GM23248 (cell line): Measurements from ENCODE around the gene LYPD1.

Experiments used
- EZH2 ChIP-seq: fragments of 200-600 bp; sonication (generic); IDR thresholded peaks from 2 replicates; pipeline ENCODE4 v1.6.1; 2018; ENCODE audit warnings: antibody characterized with exemption, mild to moderate bottlenecking; ENCODE audit not compliant: insufficient read depth, poor library complexity, severe bottlenecking
- EZH2phosphoT487 ChIP-seq: fragments of 200-600 bp; sonication (generic); IDR thresholded peaks from 2 replicates; pipeline ENCODE4 v1.6.1; 2018; ENCODE audit warnings: antibody characterized with exemption, moderate library complexity, mild to moderate bottlenecking, low read depth; ENCODE audit not compliant: insufficient read depth

DNA sequence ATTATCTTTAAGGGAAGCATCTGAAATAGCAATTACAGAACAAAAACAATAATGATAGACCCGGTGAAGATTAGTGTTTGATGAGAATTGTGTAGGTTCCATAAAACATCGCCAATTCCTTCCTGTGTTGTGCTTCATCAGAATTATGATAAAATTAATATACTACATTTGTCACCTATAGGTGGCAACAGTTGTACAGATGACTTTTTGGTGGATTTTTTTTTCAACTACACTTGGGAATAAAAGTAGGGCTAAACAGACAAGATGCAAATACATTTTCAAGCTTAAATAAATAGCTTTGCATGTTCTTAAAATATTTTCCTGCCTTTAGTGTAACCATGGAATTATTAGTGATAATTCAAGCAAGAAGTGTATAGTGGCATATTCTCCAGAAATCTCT lies 7.0 kb upstream of the LYPD1 start:
- TF ChIP-seq EZH2 (no peak), EZH2phosphoT487 (no peak)
